Measurements from ENCODE around the gene DUS2. TPM values are rescaled to one million over a fixed set of nuclear protein-coding genes. Genes with fewer than 3 reads are reported as not detected.

Gene DUS2
- total RNA-seq, 6 donors from 2014 or later, result 12.7 to 28.3 (median 16.8) TPM

GRCh38 chr16:68071518-68071901 is 48.4 kb downstream of the DUS2 start:
- H3K4me3 ChIP-seq, result no peak overlapping the region
- peaks cover 22 to 44% (median 28%) of the 10 kb centered on the region in 4 donors for H3K4me1 ChIP-seq
- 86 to 93% methylated on average over 1 of the region's 1 CpG for WGBS, 2 donors
- DNase-seq (no peak), ATAC-seq (ENCODE audit: low FRiP score in 2 of 2) (no peak)
- H3K9me3 ChIP-seq, result no peaks in the 10 kb centered on the region
- H3K36me3 ChIP-seq, result peaks cover 0 to 47% (median 35%) of the 10 kb centered on the region in 4 donors
- TF ChIP-seq CTCF (IDR thresholded peaks at IDR 0.05) (no peak), EP300 (IDR thresholded peaks at IDR 0.05) (no peak), POLR2AphosphoS5 (IDR thresholded peaks at IDR 0.05) (no peak), POLR2A (IDR thresholded peaks at IDR 0.05) (no peak)
- no peaks in the 10 kb centered on the region for H3K27me3 ChIP-seq
- H3K27ac ChIP-seq, result no peak overlapping the region

GRCh38 chr16:68072038-68072695 is 49.1 kb downstream of the DUS2 start:
- 73 to 77% methylated on average over 6 to 9 of the region's 9 CpGs for WGBS, 2 donors
- Histone ChIP-seq H3K4me3 (no peak overlapping the region), H3K27me3 (no peaks in the 10 kb centered on the region), H3K4me1 (peaks cover 22 to 41% (median 27%) of the 10 kb centered on the region in 4 donors), H3K36me3 (peaks cover 0 to 53% (median 37%) of the 10 kb centered on the region in 4 donors), H3K27ac (peak overlapping the region in 2 of 4 donors; percentile 21 to 27), H3K9me3 (no peaks in the 10 kb centered on the region)
- ATAC-seq (ENCODE audit: low FRiP score in 2 of 2) (no peak), DNase-seq (peak in 1 of 2 donors; percentile 39)
- TF ChIP-seq EP300 (IDR thresholded peaks at IDR 0.05) (no peak), POLR2A (IDR thresholded peaks at IDR 0.05) (no peak), POLR2AphosphoS5 (IDR thresholded peaks at IDR 0.05) (no peak), CTCF (IDR thresholded peaks at IDR 0.05) (no peak)

- TF ChIP-seq POLR2A (IDR thresholded peaks at IDR 0.05), result no peak
- ATAC-seq (ENCODE audit: low FRiP score in 2 of 2), result no peak
- Histone ChIP-seq H3K36me3 (peaks cover 0 to 62% (median 38%) of the 10 kb centered on the region in 4 donors), H3K27me3 (no peaks in the 10 kb centered on the region), H3K27ac (peak overlapping the region in 2 of 4 donors; percentile 10 to 45), H3K4me1 (peaks cover 29 to 47% (median 31%) of the 10 kb centered on the region in 4 donors), H3K4me3 (no peak overlapping the region), H3K9me3 (no peaks in the 10 kb centered on the region)
- WGBS, 2 donors, result 91 to 94% methylated on average over 8 to 9 of the region's 9 CpGs
- no peak for DNase-seq
These were observed 51.0 kb downstream of the DUS2 start for GRCh38 chr16:68073902-68074760.

- DNase-seq, result peak in 1 of 2 donors; percentile 63
- peaks cover 0 to 62% (median 36%) of the 10 kb centered on the region in 4 donors for H3K36me3 ChIP-seq
- no peak overlapping the region for H3K4me3 ChIP-seq
- peaks cover 29 to 47% (median 31%) of the 10 kb centered on the region in 4 donors for H3K4me1 ChIP-seq
- no peaks in the 10 kb centered on the region for H3K27me3 ChIP-seq
- H3K9me3 ChIP-seq, result no peaks in the 10 kb centered on the region
- peak overlapping the region in 3 of 4 donors; percentile 10 to 45 (median 25) for H3K27ac ChIP-seq
- TF ChIP-seq POLR2A (IDR thresholded peaks at IDR 0.05) (no peak), POLR2AphosphoS5 (IDR thresholded peaks at IDR 0.05) (no peak), EP300 (IDR thresholded peaks at IDR 0.05) (no peak), CTCF (IDR thresholded peaks at IDR 0.05) (no peak)
- ATAC-seq (ENCODE audit: low FRiP score in 2 of 2), result no peak
- WGBS, 2 donors, result 69 to 76% methylated on average over 6 of the region's 6 CpGs
These were observed 51.9 kb downstream of the DUS2 start for GRCh38 chr16:68074850-68075555.

GRCh38 chr16:68075980-68076379 is 52.9 kb downstream of the DUS2 start:
- no peak for ATAC-seq (ENCODE audit: low FRiP score in 2 of 2)
- 89 to 93% methylated on average over 3 of the region's 3 CpGs for WGBS, 2 donors
- no peak for DNase-seq
- Histone ChIP-seq H3K4me3 (no peak overlapping the region), H3K36me3 (peaks cover 0 to 58% (median 34%) of the 10 kb centered on the region in 4 donors), H3K9me3 (no peaks in the 10 kb centered on the region), H3K4me1 (peaks cover 31 to 50% (median 33%) of the 10 kb centered on the region in 4 donors), H3K27me3 (no peaks in the 10 kb centered on the region), H3K27ac (peak overlapping the region in 1 of 4 donors; percentile 50)
- no peak for TF ChIP-seq POLR2AphosphoS5 (IDR thresholded peaks at IDR 0.05)
- no peak for TF ChIP-seq POLR2A (IDR thresholded peaks at IDR 0.05)
- TF ChIP-seq EP300 (IDR thresholded peaks at IDR 0.05), result no peak
- TF ChIP-seq CTCF (IDR thresholded peaks at IDR 0.05), result no peak

Measured in upper lobe of left lung (tissue), 6 donors.